CD4-positive, alpha-beta T cell treated with Interleukin-4 for 4 hours (primary cell): Measurements from ENCODE around the gene FBXW5.

ENCODE experiments used
- DNase-seq: peaks from one replicate; pipeline ENCODE4 v3.0.0-alpha.2; 2020

Gene FBXW5

DNA sequence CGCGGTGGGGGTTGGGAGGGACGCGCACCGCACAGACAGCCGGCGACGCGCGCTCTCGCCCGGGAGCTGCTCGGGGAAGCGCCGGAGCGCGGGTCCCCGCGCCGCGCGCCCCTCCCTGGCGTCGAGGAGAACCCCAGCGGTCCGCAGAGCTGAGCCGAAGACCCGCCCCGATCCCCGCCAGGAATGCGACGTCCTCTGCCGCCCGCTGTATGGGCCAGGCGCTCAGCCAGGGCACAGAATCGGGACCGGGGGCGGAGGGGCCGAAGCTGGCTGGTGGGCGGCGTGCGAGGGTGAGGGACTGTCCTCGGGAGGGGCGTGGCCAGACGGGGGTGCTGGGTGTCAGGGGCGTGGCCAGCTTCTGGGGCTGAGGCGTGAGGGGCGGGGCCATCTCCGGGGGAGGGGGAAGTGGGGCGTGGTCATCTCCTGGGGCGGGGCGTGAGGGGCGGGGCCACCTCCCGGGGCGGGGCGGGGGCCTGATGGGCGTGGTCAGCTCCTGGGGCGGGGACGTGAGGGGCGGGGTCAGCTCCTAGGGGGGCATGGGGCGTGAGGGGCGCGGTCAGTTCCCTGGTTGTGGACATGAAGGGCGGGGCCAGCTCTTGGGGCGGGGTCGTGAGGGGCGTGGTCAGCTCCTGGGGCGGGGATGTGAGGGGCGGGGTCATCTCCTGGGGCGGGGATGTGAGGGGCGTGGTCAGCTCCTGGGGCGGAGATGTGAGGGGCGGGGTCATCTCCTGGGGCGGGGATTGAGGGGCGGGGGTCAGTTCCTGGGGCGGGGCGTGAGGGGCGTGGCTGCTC is 33.7 kb upstream of the FBXW5 start:
- peak; percentile 39 for DNase-seq

DNA sequence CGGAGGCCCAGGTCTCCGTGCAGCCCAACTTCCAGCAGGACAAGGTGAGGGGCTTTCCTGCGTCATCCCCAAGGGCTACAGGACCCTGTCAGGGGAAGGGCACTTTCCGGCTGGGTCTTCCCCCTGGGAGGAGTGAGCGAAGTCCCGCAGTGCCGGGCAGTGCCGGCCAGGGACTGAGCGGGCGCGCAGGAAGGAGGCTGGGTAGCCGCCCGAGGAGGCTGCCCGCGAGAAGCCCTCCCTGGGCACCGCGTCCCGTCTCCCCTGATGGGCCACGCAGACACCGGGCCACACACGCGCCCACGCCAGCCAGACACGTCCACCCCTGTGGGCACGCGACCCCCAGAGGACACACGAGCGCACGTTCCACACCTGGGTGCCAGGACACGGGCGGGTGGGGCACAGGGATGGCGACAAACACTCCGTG is 33.1 kb upstream of the FBXW5 start:
- DNase-seq: no peak

DNA sequence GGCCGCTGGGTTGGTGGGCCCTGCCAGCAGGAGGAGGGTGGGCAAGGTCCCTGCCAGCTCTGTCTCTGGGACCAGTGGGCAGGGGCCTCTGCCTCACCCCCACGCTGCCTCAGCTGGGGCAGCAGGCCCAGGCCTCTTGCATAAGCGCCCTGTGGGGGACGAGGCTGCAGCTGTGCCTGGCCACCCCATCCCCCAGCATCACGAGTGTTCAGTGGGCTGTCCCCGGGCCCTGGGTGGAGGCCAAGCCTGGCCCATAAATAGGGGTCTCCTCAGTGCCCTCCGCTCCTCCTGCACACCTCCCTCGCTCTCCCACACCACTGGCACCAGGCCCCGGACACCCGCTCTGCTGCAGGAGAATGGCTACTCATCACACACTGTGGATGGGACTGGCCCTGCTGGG is 32.7 kb upstream of the FBXW5 start, which contains the start of gene PTGDS:
PTGDS (plus strand) TSS at position 282 of the 400 bp plus-strand sequence; CDS start at position 357, 75 bp downstream.
- no peak for DNase-seq

DNA sequence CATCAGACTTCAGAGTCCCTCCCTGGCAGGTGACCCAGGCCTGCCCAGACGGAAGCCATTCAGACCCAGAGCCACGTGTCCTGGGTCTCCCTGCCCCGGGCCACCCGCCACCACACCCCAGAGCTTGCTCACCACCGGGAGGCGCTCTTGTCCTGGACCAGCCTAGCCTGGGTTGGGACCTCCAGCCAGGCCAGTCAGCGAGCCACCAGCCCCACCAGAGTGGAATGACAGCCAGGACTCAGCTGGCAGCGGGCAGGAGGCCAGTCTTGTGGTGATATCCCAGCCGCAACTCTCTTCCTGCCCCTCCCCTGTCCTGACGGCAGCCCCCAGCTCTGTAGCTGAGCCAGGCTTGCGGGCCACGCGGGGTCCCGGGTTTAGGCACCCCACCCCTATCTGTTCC is 31.1 kb upstream of the FBXW5 start:
- no peak for DNase-seq

DNA sequence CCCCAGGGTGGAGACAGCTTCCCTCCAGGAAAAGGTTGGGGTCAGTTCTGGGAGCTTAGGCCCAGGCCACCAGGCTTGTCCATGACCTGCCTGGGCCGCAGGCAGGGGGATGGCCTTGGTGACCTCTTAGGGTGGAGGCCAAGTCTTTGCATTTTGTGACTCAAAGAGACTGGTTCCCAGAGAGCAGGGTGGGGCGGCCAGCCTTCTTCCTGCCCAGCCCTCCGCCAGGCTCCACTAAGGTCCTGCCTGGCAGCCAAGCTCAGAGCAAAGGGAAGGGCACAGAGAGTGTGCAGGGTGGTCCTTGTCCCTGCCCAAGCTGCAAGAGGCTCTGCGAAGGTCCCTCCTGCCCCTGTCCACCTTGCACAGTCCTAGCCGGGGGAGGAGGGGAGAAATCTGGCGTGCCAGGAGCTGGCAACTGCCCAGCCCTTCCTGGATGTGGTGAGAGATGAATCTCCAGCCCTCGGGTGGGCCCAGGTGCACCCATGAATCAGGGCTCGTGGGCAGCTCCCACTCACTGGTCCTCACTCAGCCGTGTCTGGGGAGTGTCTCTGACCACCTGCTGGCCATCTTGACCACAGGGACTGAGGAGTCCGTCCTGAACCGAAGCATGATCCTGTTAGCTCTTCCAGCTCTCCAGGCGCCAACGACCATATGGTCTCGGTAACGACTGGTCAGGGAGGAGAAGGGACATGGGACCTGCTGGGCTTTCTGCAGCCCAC is 30.4 kb upstream of the FBXW5 start:
- peak; percentile 29 for DNase-seq

DNA sequence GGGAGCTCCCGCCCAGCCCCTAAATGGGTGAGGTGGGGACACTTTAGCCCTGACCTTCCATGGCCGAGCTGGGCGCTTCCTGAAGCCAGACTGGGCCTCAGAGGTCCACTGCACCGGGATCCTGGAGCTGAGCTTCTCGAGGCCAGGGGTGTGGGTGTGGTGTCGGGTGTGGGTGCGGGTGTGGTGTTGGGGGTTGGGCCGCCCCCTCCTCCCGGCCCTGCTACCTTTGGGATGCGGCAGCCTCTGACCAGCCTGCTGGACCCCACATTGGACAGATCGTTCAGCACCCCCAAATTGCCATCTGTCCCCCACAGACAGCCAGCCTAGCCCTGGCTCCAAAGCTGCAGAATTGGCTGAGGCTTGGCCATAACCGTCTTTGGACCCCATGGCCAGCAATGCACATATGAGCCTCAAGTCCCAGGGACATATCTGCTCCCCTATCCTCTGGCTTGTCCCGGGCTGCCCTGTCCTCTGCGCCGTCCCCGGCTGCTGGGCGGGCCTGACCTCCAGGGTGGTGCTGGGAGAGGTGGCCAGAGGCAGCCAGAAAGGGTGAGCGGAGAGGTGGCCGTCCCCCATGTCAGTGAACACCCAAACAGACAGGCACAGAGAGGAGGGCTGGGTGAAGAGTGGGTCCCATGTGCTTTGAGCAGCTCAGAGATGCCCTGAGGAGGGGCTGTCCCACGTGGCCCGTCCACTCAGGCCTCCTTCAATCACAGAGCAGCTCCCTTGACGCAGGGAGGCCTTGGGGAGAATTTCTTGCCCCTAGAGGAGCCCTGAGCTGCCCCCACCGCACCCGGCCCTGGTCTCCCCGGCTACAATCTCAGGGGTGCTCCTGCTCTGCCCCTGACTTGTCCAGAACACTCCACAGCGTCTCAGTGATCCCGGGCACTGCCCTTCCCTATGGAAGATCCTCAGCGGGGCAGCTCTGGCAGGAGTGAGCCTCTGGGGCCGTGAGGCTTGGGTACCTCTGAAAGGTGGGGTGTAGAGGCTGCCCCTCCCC is 29.4 kb upstream of the FBXW5 start:
- no peak for DNase-seq

DNA sequence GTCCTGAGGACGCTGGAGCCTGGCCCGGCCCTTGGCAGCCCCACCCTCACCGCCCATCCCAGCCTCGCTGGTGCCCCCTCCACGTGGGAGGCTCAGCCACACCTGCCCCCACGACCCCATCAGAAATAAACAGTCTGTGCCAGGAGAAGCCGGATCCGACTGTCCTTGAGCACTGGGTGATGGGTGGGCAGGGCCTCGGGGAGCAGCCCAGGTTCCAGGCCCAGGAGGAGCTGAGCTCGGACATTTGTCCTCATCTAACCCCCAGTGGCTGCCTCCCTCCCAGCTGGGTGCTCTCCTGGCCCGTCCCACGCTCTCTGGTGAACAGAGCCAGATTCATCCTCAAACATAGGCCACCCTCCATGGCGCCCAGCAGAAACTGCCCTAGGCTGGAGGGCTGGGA is 28.2 kb upstream of the FBXW5 start:
- DNase-seq: no peak

DNA sequence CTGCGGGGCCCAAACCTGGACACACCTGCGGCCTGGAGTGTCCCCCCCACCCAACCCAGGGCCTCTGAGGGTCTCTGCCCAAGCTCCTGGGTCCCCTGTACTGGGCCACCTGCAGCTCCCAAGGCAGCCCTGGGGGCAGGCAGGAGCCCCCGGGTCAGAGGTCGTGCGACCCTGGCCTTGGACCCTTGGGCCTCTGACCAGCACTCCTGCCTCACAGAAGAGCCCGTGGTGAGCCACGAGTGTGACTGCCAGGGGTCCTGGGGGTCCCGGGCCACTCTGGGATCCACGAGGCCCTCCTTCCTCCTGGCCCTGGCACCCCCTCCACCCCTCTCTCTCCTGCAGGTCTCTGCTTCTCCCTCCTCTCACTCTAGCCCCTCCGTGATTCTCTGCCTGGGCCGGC is 27.8 kb upstream of the FBXW5 start:
- no peak for DNase-seq

DNA sequence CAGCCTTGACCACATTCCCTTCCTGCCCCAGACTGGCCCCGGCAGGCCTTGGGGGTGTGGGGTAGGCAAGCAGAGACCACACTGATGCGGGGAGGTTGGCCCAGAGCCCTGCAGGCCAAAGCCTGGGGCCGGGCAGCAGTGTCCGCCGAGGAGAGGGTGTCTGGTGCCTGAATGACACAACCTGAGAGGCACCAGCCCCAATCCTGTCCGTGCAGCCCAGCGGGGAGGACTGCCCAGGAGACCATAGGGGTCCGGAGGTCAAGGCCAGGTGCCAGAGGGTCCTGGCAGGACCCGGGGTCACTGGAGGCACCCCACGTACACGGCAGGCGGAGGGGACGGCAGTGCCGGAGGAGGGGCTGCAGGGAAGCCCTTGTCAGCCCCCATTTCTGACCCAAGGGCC is 27.2 kb upstream of the FBXW5 start:
- DNase-seq: no peak

DNA sequence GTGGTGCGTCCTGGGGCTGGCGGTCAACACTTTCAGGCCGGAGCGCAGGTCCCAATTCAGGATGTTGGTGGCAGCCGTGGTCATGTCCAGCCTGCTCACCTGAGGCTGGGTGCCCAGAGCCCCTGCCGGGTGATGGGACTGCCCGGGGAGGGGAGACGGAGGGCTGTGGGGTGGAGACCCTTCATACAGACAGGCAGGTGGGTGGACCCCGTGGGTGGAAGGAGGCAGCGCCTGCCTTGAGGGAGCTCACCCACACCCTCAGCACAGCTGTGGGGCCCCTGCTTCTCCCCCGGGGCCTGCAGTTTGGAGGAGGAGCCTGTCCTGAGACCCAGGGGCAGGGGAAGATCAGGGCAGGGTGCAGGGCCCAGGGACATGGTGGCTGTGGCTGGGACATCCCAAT is 25.8 kb upstream of the FBXW5 start:
- DNase-seq: no peak

DNA sequence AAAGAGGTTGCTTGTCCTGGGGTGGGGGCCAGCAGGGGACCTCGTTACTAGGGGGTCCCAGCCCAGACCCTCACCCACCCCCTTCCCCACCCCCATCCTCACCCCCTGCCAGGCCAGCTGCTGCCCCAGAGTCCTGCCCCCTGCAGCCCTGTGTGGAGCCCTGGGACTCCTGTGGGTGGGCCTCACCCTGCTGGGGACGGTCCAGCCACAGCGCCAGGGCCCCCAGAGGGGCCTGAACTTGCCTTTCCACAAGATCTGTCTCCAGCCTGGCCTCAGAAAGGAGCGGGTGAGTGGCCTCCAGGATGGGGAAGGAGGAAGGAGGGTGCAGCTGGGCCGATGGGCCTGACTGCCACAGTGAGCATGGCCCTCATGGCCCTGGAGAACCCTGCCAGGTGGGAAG is 25.2 kb upstream of the FBXW5 start:
- no peak for DNase-seq

DNA sequence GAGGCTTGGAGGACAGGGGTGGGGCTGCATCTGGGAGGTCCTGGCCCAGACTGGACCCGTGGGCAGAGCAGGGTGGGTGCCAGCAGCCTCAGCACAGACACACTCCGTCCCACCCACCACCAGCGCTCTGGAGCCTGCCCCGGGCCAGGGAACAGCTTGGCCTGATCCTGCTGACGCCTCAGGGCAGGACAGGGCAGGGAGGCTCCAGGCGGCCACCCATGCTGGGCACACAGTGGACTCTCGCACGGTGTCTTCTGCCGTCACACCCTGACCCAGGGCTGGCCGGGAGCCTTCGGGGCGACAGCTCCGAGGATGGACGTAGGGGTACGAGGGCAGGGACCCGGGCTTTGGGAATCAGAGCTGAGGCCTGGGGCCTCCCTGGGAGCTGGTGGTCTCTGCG is 24.6 kb upstream of the FBXW5 start:
- no peak for DNase-seq

DNA sequence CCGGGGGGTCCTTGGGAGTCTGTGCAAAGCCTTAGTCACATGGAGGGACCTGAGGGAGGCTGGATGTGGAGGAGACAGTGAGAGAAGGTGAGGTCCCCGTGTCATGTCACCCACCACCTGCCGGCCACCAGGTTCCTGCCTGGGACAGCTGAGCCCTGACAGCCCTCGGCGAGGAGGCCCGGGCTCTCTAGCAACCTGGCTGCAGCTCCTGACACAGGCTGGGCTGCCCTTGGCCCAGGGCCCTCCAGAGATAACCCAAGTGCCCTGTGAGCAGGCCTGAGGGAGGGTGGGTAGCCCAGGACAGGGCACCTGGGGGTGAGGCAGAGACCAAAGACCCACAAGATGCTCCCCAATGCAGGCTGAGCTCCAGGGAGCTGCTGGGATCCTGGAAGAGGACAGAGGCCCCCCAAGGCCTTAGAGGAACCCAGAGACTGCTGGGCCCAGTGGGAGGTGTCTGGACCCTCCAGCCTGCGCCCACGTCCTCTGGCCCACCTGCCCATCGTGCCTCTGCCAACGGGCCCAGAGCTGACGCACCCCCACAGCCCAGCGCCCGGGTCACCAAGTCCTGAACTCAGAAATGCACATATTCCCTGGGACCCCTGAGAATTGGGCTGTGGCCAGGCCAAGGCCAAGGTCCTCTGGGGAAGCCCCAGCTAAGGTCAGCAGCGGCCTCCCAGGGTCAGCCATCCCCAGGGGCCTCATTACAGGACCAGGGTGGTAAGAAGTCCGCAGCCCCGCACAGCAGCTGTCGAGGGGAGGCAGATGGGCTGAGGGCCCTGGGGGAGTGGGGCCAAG is 24.0 kb upstream of the FBXW5 start:
- no peak for DNase-seq

DNA sequence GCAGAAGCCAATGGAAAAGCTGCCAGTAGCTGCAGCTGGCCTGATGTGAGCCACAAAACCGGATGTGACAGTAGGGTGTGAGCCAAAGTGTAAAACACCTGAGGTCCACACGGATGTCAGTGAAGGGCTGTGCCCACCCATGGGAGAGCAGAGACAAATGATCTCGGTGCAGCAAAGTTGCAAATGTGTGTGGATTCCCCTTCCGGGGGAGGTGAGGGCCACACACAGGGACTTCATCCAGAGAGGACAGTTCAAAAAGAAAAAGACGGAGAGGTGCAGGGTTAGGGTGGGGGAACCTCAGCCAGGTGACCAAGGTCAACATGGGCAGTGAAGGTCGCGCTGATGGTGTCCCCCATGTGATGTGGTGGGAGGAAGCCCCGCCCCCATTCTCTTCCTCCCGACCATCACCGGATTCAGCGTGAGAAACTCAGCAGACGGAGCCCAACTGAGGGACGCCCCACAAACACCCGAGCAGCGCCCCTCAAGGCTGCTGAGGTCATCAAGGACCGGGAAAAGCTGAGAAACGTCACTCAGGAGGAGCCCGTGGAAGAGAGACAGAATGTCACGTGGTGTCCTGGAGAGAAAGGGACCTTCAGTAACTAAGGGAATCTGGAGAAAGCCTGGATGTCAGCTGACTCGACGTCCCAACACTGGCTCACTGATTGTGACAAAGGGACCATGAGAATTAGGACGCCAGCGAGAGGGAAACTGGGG is 21.4 kb upstream of the FBXW5 start:
- DNase-seq: peak; percentile 54

DNA sequence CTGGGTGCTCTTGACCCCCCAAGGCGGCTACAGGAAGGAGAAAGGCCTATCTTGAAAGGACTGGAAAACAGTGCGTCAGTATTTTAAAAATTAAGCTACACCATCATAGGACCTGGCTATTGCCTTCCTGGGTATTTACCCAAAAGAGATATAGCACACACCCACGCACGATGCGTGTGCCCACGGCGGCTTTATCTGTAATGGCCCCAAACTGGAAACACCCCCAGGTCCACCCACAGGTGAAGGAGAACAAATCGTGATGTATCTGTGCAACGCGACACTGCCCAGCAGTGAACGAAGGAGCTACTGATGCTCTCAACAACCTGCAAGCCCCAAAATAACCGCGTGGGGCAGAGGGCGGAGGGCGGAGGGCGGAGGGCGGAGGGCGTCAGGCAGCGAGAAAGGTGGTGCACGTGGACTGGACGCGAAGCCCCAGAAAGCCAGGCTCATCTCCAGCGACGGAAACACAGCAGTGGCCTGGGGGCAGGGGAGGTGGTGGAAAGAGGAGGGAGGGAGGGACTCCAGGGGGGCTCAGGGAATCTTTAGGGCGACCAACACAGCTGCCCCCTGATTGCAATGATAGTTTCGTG is 20.4 kb upstream of the FBXW5 start:
- DNase-seq: no peak

DNA sequence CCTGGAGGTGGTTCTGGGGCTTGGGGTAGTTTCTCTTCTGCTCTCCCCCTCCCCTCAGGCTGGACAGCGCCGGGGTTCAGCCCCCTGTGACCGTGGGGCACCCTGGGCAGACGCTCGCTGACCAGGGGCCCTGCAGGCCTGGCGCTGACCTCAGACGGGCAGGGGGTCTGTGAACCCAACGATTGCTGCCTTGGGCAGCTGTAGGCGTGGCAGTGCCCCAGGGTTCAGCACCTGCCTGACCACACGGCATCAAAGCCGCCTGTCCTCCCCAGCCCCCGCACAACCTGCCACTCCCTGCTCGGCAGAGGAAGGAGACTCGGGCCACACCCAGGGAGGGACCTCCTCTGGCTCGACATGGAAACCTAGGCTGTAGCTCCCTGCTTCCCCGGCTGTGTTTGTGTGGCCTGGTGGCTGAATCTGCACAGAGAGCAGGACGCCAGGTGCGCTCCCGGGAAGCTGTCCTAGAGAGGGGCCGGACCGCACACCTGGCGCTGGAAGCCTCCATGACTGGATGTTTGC is 19.7 kb upstream of the FBXW5 start:
- no peak for DNase-seq

DNA sequence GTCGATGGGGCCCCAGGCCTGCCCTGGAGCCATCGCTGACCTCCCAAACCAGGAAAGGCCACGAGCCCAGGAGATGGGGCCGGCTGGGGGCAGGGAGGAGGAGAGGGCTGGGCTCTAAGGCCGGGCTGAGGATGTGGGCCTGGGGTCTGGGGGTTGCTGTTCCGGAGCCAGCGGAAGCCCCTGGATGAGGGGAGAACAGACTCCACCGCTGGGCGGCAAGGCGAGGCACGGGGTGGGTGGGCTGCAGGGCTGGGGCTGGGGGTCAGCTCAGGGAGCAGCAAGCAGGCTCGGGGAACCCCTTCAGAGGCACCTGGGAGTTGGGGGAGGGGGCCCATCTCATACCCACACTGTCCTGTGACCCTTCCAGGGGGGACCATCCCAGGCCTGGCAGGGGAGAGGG is 19.2 kb upstream of the FBXW5 start:
- no peak for DNase-seq

DNA sequence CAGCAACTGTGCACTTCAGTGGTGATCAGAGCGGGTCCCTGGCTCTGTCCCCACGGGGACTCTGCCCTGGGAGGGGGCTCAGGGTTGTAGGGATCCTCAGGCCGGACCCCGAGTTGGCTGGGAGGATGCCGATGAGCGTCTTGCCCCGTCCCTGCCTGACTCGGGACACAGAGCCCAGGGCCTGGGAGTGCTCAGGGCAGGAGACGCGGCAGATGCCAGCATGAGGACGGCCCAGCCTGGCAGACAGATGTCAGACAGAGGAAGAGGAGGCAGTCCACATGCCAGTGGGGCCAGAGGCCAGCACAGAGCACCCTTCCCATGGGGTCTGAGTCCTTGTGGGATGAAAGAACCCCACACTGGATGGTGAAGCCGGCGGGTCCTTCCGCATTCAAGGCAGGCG is 18.8 kb upstream of the FBXW5 start:
- no peak for DNase-seq

DNA sequence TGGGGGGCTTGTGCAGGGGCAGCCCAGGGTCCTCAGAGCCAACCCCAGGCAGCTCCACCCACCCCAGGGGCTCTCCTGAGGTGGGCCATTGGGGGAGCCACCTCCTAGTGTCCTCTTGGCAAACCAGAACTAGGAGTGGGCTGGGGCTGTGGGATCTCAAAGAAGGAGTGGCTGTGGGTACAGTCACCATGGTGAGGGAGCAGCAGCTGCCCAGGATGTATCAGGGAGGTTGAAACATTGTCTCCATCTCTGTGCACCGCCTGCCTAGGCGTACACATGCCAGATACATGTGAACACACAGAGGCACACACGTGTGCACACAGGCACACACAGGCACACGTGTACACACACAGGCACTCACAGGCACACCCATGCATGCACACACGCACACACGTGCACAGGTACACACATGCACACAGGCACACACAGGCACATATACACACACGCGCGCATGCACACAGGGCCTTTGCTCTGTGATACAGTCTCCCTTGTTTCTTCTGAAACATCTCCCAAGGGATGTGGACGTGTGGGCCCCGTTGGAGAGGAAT is 18.2 kb upstream of the FBXW5 start:
- no peak for DNase-seq

DNA sequence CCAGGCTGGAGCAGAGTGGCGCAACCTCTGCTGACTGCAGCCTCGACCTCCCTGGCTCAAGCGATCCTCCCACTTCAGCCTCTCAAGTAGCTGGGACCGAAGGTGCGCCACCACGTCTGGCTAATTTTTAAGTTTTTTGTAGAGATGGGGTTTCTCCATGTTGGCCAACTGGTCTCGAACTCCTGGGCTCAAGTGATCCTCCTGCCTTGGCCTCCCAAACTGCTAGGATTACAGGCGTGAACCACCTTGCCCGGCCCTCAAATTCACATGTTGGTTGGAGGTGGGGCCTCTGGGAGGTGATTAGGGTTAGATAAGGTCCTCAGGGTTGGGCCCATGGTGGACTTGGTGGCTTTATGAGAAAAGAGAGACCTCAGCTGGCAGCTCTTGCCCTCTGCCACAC is 17.6 kb upstream of the FBXW5 start:
- DNase-seq: no peak
